ENCODE data around the gene NELL1. TPM values are rescaled to one million over a fixed set of nuclear protein-coding genes. Genes with fewer than 3 reads are reported as not detected.

NELL1 gene
- total RNA-seq, 1 donor from 2014 or later: 0.29 TPM

GRCh38 chr11:21295508-21295907 lies 626.1 kb downstream of the NELL1 start:
- no peak overlapping the region for H3K27ac Mint-ChIP-seq (ENCODE audit: unreplicated experiment)
- no peak for TF ChIP-seq CTCF (IDR thresholded peaks at IDR 0.05; ENCODE audit: partially characterized antibody, unreplicated experiment)
- H3K4me3 Mint-ChIP-seq (ENCODE audit: unreplicated experiment): no peak overlapping the region
- peaks cover 3% of the 10 kb centered on the region for H3K27me3 Mint-ChIP-seq (ENCODE audit: unreplicated experiment)
- no peaks in the 10 kb centered on the region for H3K36me3 Mint-ChIP-seq (ENCODE audit: unreplicated experiment)
- DNase-seq: no peak
- no peaks in the 10 kb centered on the region for H3K4me1 Mint-ChIP-seq (ENCODE audit: low read depth, unreplicated experiment)
- H3K9me3 Mint-ChIP-seq (ENCODE audit: unreplicated experiment): no peaks in the 10 kb centered on the region

- Mint-ChIP-seq H3K27me3 (ENCODE audit: unreplicated experiment) (no peaks in the 10 kb centered on the region), H3K4me3 (ENCODE audit: unreplicated experiment) (no peak overlapping the region), H3K27ac (ENCODE audit: unreplicated experiment) (no peak overlapping the region), H3K4me1 (ENCODE audit: low read depth, unreplicated experiment) (no peaks in the 10 kb centered on the region), H3K36me3 (ENCODE audit: unreplicated experiment) (no peaks in the 10 kb centered on the region), H3K9me3 (ENCODE audit: unreplicated experiment) (no peaks in the 10 kb centered on the region)
- TF ChIP-seq CTCF (IDR thresholded peaks at IDR 0.05; ENCODE audit: partially characterized antibody, unreplicated experiment): no peak
- no peak for DNase-seq
Observed at GRCh38 chr11:21301981-21302380, 632.6 kb downstream of the NELL1 start.

GRCh38 chr11:21306739-21307358 lies 637.5 kb downstream of the NELL1 start:
- no peaks in the 10 kb centered on the region for H3K4me1 Mint-ChIP-seq (ENCODE audit: low read depth, unreplicated experiment)
- H3K9me3 Mint-ChIP-seq (ENCODE audit: unreplicated experiment): no peaks in the 10 kb centered on the region
- H3K27ac Mint-ChIP-seq (ENCODE audit: unreplicated experiment): no peak overlapping the region
- H3K4me3 Mint-ChIP-seq (ENCODE audit: unreplicated experiment): no peak overlapping the region
- H3K27me3 Mint-ChIP-seq (ENCODE audit: unreplicated experiment): no peaks in the 10 kb centered on the region
- no peaks in the 10 kb centered on the region for H3K36me3 Mint-ChIP-seq (ENCODE audit: unreplicated experiment)
- no peak for DNase-seq
- TF ChIP-seq CTCF (IDR thresholded peaks at IDR 0.05; ENCODE audit: partially characterized antibody, unreplicated experiment): no peak

- no peak overlapping the region for H3K4me3 Mint-ChIP-seq (ENCODE audit: unreplicated experiment)
- H3K9me3 Mint-ChIP-seq (ENCODE audit: unreplicated experiment): no peaks in the 10 kb centered on the region
- no peaks in the 10 kb centered on the region for H3K4me1 Mint-ChIP-seq (ENCODE audit: low read depth, unreplicated experiment)
- DNase-seq: no peak
- H3K36me3 Mint-ChIP-seq (ENCODE audit: unreplicated experiment): no peaks in the 10 kb centered on the region
- H3K27me3 Mint-ChIP-seq (ENCODE audit: unreplicated experiment): no peaks in the 10 kb centered on the region
- no peak overlapping the region for H3K27ac Mint-ChIP-seq (ENCODE audit: unreplicated experiment)
- TF ChIP-seq CTCF (IDR thresholded peaks at IDR 0.05; ENCODE audit: partially characterized antibody, unreplicated experiment): no peak
Observed at GRCh38 chr11:21307874-21308273, 638.5 kb downstream of the NELL1 start.

GRCh38 chr11:21316591-21316990 lies 647.2 kb downstream of the NELL1 start:
- no peaks in the 10 kb centered on the region for H3K27me3 Mint-ChIP-seq (ENCODE audit: unreplicated experiment)
- peaks cover 11% of the 10 kb centered on the region for H3K4me1 Mint-ChIP-seq (ENCODE audit: low read depth, unreplicated experiment)
- no peak overlapping the region for H3K27ac Mint-ChIP-seq (ENCODE audit: unreplicated experiment)
- H3K4me3 Mint-ChIP-seq (ENCODE audit: unreplicated experiment): no peak overlapping the region
- no peaks in the 10 kb centered on the region for H3K36me3 Mint-ChIP-seq (ENCODE audit: unreplicated experiment)
- TF ChIP-seq CTCF (IDR thresholded peaks at IDR 0.05; ENCODE audit: partially characterized antibody, unreplicated experiment): no peak
- no peaks in the 10 kb centered on the region for H3K9me3 Mint-ChIP-seq (ENCODE audit: unreplicated experiment)
- DNase-seq: no peak
